Chondrocyte (in vitro differentiated cells): ENCODE measurements around the gene NR5A2. TPM values are rescaled to one million over a fixed set of nuclear protein-coding genes. Genes with fewer than 3 reads are reported as not detected.

Experiments used
- DNase-seq: peaks from one replicate; pipeline ENCODE4 v3.0.0; 2021; ENCODE audit warnings: mixed read lengths, low spot score
- H3K27ac Mint-ChIP-seq: one replicate; pipeline ENCODE4 v1.8.0; 2021; ENCODE audit warnings: mild to moderate bottlenecking, moderate library complexity, mixed read lengths; ENCODE audit not compliant: unreplicated experiment
- H3K27me3 Mint-ChIP-seq: 2 replicates; pipeline ENCODE4 v1.8.0; 2021; ENCODE audit warnings: low read depth, mixed read lengths
- H3K36me3 Mint-ChIP-seq: 2 replicates; pipeline ENCODE4 v1.8.0; 2021; ENCODE audit warnings: low read depth, mixed read lengths
- H3K4me1 Mint-ChIP-seq: 2 replicates; pipeline ENCODE4 v1.8.0; 2021; ENCODE audit warnings: low read depth, mild to moderate bottlenecking, mixed read lengths
- H3K4me3 Mint-ChIP-seq: one replicate; pipeline ENCODE4 v1.8.0; 2021; ENCODE audit warnings: mild to moderate bottlenecking, moderate library complexity, mixed read lengths; ENCODE audit not compliant: unreplicated experiment
- H3K9me3 Mint-ChIP-seq: 2 replicates; pipeline ENCODE4 v1.8.0; 2021; ENCODE audit warnings: low read depth, mixed read lengths
- total RNA-seq: library from RNA; stranded (reverse); gene quantifications from 3 replicates; pipeline ENCODE4 v1.2.1, GENCODE V29; 2021
- TF ChIP-seq, protein P1 (sequence below): fragments of 200-600 bp; sonication (generic); IDR thresholded peaks from 2 replicates; pipeline ENCODE4 v1.5.0; 2021; ENCODE audit warnings: antibody characterized with exemption, mild to moderate bottlenecking, moderate library complexity

The NR5A2 gene
- total RNA-seq, 1 donor from 2014 or later = not detected

DNA sequence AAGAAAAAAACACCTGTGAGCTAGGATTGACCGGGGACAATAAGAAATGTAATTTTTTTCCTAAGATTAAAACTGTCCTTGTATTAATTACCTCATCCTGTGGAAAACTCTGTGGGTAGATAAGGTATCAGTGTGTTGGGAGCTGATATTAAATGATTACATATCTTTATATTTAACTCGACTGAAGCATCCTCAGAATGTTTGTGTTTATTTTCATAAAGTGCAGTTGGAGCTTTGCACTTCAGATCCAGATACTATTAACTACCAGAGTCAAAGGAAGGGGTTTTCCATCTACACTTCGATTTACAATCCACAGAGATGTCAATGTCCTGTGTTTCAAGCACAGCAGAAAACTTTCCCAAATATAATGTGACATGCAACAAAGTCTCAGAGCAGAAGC is 164.5 kb downstream of the NR5A2 start:
- H3K4me1 Mint-ChIP-seq = no peaks in the 10 kb centered on the region
- TF ChIP-seq, protein P1, sequence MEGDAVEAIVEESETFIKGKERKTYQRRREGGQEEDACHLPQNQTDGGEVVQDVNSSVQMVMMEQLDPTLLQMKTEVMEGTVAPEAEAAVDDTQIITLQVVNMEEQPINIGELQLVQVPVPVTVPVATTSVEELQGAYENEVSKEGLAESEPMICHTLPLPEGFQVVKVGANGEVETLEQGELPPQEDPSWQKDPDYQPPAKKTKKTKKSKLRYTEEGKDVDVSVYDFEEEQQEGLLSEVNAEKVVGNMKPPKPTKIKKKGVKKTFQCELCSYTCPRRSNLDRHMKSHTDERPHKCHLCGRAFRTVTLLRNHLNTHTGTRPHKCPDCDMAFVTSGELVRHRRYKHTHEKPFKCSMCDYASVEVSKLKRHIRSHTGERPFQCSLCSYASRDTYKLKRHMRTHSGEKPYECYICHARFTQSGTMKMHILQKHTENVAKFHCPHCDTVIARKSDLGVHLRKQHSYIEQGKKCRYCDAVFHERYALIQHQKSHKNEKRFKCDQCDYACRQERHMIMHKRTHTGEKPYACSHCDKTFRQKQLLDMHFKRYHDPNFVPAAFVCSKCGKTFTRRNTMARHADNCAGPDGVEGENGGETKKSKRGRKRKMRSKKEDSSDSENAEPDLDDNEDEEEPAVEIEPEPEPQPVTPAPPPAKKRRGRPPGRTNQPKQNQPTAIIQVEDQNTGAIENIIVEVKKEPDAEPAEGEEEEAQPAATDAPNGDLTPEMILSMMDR = no peak

DNA sequence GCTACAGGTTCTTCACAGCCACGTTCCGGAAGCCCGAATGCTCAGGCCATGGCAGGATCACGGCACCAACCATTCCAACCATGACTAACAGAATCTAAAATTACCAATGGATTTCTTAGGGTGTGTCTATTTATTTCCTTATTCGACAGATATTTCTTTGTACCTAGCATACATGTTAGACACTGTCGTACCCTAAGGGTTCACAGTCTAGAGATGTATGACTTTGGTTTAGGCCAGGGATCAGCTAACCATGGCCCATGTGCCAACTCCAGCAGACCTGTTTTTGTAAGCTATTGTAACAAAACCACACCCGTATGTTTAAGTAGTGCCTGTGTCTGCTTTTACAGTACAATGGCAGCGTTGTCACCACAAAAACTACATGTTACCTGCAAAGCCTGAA is 167.0 kb downstream of the NR5A2 start:
- no peak overlapping the region for H3K4me3 Mint-ChIP-seq
- peaks cover 3% of the 10 kb centered on the region for H3K9me3 Mint-ChIP-seq
- H3K27me3 Mint-ChIP-seq = peaks cover 8% of the 10 kb centered on the region
- TF ChIP-seq, protein P1 = no peak
- H3K36me3 Mint-ChIP-seq = no peaks in the 10 kb centered on the region
- no peak overlapping the region for H3K27ac Mint-ChIP-seq
- DNase-seq = no peak
- no peaks in the 10 kb centered on the region for H3K4me1 Mint-ChIP-seq

More for the DNA sequence above, 164.5 kb downstream of the NR5A2 start:
- Mint-ChIP-seq H3K27me3 (peaks cover 6% of the 10 kb centered on the region), H3K4me3 (no peak overlapping the region), H3K27ac (no peak overlapping the region), H3K9me3 (peaks cover 7% of the 10 kb centered on the region), H3K36me3 (peaks cover 7% of the 10 kb centered on the region)
- no peak for DNase-seq

DNA sequence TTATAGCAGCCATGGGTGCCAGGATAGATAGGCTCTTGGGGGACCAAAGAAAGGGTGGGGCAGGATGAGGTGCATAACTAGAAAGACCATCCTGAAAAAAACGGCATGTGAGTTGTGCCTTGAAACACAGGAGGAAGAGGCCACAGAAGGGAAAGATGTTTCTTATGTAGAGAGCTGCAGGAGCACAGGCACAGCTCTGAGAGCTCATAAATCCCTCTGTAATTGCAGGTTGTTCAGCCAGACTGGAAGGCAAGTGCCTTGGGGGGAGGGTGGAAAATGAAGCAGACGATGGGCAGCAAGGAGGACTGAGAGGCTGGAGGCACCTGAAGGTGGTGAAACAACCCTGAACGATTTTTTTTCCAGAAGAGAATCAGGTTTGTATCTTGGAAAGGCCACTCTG is 170.7 kb downstream of the NR5A2 start:
- Mint-ChIP-seq H3K4me3 (no peak overlapping the region), H3K9me3 (peaks cover 7% of the 10 kb centered on the region), H3K4me1 (no peaks in the 10 kb centered on the region), H3K36me3 (no peaks in the 10 kb centered on the region), H3K27ac (no peak overlapping the region), H3K27me3 (peaks cover 8% of the 10 kb centered on the region)
- DNase-seq = no peak
- TF ChIP-seq, protein P1 = no peak

DNA sequence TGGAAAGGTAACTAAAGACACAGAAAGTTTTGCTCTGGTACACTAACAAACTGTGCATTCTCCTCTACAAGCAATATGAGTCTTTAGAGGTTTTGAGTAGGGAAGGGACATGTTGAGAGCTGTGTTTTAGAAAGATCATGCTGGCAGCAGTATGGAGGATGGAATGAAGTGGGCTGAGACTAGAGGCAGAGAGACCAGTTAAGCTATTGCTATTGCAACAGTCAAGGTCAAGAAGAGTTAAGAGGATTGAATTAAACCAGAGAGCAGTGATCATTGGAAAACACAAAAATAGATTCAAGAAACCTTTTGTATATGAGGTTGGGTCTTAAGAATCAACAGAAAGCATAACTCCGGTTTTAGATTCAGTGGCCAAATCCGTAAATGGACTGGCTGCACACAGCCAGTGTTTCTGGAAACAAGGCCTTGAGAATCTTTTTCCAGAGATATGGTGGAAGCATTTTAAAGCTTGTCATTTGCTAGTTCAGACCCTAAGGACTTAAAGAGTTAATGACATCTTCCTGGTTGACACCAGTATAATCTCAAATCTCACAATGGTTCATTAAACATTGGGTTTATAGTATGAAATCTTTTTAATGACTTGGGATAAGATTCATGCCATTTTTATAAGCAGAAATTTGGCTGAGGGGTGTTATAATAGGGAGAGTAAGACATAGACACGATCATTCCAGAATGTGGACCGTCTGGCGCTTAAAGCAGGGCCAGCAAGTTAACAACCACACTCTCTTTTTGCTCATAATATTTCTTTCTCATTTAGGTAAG is 177.9 kb downstream of the NR5A2 start:
- H3K4me1 Mint-ChIP-seq = peaks cover 9% of the 10 kb centered on the region
- no peaks in the 10 kb centered on the region for H3K36me3 Mint-ChIP-seq
- H3K9me3 Mint-ChIP-seq = peaks cover 5% of the 10 kb centered on the region
- no peak overlapping the region for H3K27ac Mint-ChIP-seq
- DNase-seq = no peak
- H3K4me3 Mint-ChIP-seq = no peak overlapping the region
- TF ChIP-seq, protein P1 = no peak
- H3K27me3 Mint-ChIP-seq = no peaks in the 10 kb centered on the region

DNA sequence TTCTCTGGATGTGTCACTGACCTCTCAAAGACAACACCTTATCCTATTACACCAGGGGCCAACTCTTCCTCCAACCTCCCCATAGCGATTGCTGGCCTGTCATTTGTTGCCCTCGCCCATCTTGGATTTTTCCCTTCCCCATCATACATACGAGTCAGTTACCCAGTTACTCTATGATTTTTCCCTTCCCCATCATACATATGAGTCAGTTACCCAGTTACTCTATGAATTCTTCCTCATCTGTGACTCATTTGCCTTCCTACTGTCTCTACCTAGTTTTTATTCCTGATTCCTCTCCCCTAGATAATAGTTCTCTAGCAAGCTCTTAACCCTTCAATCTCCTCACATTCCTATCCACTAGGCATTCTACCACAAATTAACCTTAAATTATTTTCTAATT is 178.8 kb downstream of the NR5A2 start:
- Mint-ChIP-seq H3K36me3 (no peaks in the 10 kb centered on the region), H3K27me3 (no peaks in the 10 kb centered on the region), H3K27ac (no peak overlapping the region), H3K4me3 (no peak overlapping the region), H3K4me1 (peaks cover 9% of the 10 kb centered on the region), H3K9me3 (peaks cover 3% of the 10 kb centered on the region)
- TF ChIP-seq, protein P1 = no peak
- no peak for DNase-seq
